Bronchial epithelial cell (primary cell): ENCODE data around the gene TAF4. TPM values are rescaled to one million over a fixed set of nuclear protein-coding genes. Genes with fewer than 3 reads are reported as not detected.

Experiments
- DNase-seq: peaks from one replicate; pipeline ENCODE4 v3.0.0-alpha.2; 2010; ENCODE audit warnings: low read depth
- FAIRE-seq: peaks from 2 replicates; lab custom pipeline; 2011; peaks lifted over from hg19 to GRCh38; lab: Jason Lieb, UNC
- H3K27me3 ChIP-seq: 2 replicates; pipeline ENCODE4 v1.5.1; 2011; ENCODE audit warnings: low read length; ENCODE audit not compliant: control insufficient read depth, insufficient read depth
- H3K36me3 ChIP-seq: 2 replicates; pipeline ENCODE4 v1.5.1; 2011; ENCODE audit warnings: low read length; ENCODE audit not compliant: control insufficient read depth, insufficient read depth
- H3K4me3 ChIP-seq: 2 replicates; pipeline ENCODE4 v1.5.1; 2011; ENCODE audit warnings: mild to moderate bottlenecking, low read depth, low read length, control low read depth
- total RNA-seq: library from RNA; depleted of rRNA; stranded (reverse); fragments of >200 nt; gene quantifications from 2 replicates; pipeline ENCODE4 v1.2.1, GENCODE V29; 2014
- TF ChIP-seq, protein P1 (sequence below): IDR thresholded peaks from 2 replicates; pipeline ENCODE4 v1.5.1; 2011; ENCODE audit warnings: mild to moderate bottlenecking, moderate library complexity, low read length, control low read depth, inconsistent platforms; ENCODE audit not compliant: insufficient read depth, severe bottlenecking

The TAF4 gene
- total RNA-seq, 1 donor from 2014 or later, result 3.2 TPM

DNA sequence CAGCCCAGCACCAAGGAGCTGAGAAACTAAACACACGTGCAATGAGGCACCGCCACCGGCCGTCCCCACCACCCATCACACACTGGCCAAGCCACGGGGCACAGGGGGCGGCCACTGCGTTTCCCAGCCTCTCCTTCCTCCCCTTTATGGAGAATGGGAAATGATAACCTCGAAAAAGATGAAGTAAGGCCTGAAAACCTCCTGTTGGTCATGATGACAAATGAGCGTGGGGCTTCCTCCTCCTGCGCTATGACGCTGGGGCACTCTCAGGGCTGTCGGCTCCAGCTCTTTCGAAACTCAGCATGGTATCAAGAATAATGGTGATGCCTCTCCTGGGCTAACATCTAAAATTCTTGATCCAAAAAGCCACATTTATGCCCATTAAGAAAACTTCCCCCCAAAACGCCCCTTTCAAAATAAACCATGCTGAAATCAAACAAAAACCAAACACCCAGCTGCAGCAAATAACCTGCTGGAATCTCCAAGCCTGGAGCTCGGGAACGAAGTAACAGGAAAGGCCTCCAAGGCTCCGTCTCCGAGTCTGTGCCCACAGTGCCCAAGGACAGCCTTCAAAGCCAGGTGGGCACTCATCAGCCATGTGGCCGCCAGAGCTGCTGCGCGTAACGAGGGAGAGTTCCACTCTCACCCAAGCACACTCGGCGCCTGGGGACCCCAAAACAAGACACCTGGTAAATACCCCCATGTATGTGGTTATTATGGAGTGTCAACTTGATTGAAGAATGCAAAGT lies 50.0 kb downstream of the TAF4 start:
- H3K36me3 ChIP-seq, result peaks cover 3% of the 10 kb centered on the region
- TF ChIP-seq, protein P1, sequence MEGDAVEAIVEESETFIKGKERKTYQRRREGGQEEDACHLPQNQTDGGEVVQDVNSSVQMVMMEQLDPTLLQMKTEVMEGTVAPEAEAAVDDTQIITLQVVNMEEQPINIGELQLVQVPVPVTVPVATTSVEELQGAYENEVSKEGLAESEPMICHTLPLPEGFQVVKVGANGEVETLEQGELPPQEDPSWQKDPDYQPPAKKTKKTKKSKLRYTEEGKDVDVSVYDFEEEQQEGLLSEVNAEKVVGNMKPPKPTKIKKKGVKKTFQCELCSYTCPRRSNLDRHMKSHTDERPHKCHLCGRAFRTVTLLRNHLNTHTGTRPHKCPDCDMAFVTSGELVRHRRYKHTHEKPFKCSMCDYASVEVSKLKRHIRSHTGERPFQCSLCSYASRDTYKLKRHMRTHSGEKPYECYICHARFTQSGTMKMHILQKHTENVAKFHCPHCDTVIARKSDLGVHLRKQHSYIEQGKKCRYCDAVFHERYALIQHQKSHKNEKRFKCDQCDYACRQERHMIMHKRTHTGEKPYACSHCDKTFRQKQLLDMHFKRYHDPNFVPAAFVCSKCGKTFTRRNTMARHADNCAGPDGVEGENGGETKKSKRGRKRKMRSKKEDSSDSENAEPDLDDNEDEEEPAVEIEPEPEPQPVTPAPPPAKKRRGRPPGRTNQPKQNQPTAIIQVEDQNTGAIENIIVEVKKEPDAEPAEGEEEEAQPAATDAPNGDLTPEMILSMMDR, result no peak
- H3K4me3 ChIP-seq, result no peak overlapping the region
- DNase-seq, result no peak
- FAIRE-seq, result no peak
- no peaks in the 10 kb centered on the region for H3K27me3 ChIP-seq

DNA sequence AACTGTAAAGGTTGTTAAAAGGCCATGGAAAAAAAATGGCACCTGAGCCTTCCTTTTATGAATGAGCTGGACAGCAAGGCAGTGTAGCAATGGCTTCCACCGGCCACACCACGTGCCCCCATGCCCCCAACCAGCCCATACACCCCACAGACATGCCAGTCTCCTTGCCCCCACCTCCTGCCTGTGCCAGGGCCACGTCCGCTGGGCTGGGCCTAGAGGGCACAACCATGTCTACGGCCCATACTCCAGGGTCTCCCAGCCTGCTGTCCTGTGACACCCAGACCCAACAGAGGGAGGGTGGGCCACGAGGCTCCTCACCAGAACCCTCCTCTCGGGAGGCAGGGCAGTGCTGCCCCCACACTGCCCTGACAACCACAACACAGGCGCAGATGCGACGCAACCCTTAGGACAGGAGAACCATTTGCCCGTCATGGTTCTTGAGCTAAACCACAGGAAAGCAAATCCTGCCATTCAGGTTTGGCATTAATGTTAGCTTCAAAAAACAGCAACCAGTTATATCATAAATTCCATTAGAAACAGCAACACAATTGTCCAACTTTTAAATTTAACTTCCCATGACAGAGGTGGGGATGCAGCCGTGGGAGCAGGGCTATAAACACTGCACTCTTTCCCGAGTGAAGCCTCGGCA lies 50.7 kb downstream of the TAF4 start:
- H3K36me3 ChIP-seq, result peaks cover 6% of the 10 kb centered on the region
- FAIRE-seq (no peak), DNase-seq (no peak)
- no peaks in the 10 kb centered on the region for H3K27me3 ChIP-seq
- H3K4me3 ChIP-seq, result no peak overlapping the region
- TF ChIP-seq, protein P1, result no peak

DNA sequence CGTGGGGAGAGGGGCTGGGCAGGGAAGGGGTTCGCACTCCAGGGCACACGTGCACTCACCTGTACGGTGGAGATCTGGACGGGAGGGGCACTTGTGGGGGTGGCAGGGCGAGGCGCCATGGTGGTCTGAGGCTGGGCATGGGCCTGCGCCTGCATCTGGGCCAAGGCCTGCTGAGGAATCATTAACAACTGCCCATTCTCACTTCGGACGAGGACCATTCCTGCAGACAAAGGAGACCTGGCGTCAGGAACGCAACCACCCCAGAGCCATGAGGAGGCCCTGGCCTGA lies 51.2 kb downstream of the TAF4 start:
- H3K27me3 ChIP-seq, result no peaks in the 10 kb centered on the region
- FAIRE-seq, result no peak
- peaks cover 11% of the 10 kb centered on the region for H3K36me3 ChIP-seq
- TF ChIP-seq, protein P1, result no peak
- DNase-seq, result no peak
- H3K4me3 ChIP-seq, result no peak overlapping the region

DNA sequence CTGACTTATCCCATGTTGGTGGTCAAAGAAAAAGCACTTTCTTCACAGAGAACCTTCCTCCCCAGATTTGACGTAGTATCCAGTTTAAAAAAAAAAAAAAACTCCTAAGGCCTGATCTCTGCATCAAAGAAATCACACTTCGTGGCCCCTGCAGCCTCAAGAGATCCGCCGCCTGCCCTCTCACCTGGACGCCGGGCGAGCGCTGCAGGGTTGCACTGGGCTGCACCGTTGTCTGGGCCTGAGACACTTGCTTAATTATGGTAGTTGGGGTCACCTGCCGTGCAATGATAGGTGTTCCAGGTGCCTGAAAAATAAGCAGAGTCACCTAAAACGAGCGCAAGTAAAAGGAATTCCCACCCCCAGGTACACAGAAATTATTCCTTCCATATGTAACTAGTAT lies 53.0 kb downstream of the TAF4 start:
- no peak overlapping the region for H3K4me3 ChIP-seq
- peaks cover 19% of the 10 kb centered on the region for H3K36me3 ChIP-seq
- DNase-seq, result no peak
- no peak for FAIRE-seq
- H3K27me3 ChIP-seq, result no peaks in the 10 kb centered on the region
- TF ChIP-seq, protein P1, result no peak

DNA sequence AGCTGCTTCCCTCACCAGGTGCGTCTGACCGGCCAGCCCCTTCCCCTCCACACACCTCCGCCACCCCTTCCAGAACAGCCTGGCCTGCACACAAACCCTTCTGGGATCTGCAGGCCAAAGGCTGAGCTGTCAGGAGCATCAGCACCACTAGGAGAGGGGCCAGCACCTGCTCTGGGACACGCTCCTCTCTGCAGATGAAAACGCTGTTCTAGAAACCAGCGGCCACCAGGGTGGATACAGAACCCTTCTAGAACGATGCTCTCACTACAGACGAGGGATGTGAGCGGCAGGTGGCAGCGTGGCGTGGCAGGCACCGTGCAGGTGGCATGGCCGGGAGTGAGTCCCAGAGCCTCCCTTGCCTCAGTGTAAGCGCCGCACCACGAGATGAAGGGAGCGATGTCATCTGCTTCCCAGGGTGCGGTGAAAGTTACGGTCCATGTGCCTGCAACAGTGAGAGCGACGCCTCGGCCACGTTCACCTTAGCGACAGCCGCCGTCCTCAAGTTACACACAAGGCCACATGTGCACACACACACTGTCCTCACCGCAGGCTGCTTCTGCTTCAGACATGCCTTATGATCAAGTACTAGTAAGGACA lies 53.6 kb downstream of the TAF4 start:
- no peaks in the 10 kb centered on the region for H3K27me3 ChIP-seq
- TF ChIP-seq, protein P1, result no peak
- H3K4me3 ChIP-seq, result no peak overlapping the region
- H3K36me3 ChIP-seq, result peaks cover 21% of the 10 kb centered on the region
- DNase-seq, result no peak
- FAIRE-seq, result no peak

DNA sequence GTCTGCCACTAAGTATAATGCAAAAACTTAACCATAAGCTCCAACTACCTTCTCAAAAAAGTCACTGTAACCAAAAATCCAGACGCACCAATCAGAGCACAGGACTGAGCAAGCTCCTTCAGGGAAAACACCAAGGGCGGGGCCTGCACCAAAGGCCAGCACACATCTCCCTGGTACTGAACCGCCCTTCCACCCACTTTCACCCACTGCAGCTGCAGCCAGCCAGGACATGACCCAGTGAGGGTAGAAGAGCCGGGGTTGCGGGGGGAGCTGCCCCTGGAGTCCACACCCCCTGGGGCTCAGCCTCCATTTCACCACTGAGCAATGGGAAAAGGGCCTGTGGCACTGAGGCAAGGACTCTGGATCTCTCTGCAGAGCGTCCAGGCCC lies 54.3 kb downstream of the TAF4 start:
- Histone ChIP-seq H3K27me3 (no peaks in the 10 kb centered on the region), H3K36me3 (peaks cover 21% of the 10 kb centered on the region), H3K4me3 (no peak overlapping the region)
- FAIRE-seq (no peak), DNase-seq (no peak)
- TF ChIP-seq, protein P1, result no peak
